Measurements from ENCODE around the gene LSM5. TPM values are rescaled to one million over a fixed set of nuclear protein-coding genes. Genes with fewer than 3 reads are reported as not detected.

The LSM5 gene
- total and polyA plus RNA-seq, 9 donors, result 18.4 to 59.8 (median 37.1) TPM

GRCh38 chr7:32518534-32519140, 28.5 kb upstream of the LSM5 start:
- 76 to 84% (median 82%) methylated on average over 2 of the region's 2 CpGs for WGBS, 3 donors
- no peak overlapping the region for H3K4me3 ChIP-seq
- H3K9me3 ChIP-seq, result no peaks in the 10 kb centered on the region
- no peaks in the 10 kb centered on the region for H3K36me3 ChIP-seq
- no peaks in the 10 kb centered on the region for H3K4me1 ChIP-seq (ENCODE audit: insufficient read depth)
- DNase-seq, result no peak
- TF ChIP-seq EP300 (IDR thresholded peaks at IDR 0.05) (no peak), POLR2A (IDR thresholded peaks at IDR 0.05) (no peak)
- TF ChIP-seq, protein P1, sequence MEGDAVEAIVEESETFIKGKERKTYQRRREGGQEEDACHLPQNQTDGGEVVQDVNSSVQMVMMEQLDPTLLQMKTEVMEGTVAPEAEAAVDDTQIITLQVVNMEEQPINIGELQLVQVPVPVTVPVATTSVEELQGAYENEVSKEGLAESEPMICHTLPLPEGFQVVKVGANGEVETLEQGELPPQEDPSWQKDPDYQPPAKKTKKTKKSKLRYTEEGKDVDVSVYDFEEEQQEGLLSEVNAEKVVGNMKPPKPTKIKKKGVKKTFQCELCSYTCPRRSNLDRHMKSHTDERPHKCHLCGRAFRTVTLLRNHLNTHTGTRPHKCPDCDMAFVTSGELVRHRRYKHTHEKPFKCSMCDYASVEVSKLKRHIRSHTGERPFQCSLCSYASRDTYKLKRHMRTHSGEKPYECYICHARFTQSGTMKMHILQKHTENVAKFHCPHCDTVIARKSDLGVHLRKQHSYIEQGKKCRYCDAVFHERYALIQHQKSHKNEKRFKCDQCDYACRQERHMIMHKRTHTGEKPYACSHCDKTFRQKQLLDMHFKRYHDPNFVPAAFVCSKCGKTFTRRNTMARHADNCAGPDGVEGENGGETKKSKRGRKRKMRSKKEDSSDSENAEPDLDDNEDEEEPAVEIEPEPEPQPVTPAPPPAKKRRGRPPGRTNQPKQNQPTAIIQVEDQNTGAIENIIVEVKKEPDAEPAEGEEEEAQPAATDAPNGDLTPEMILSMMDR (IDR thresholded peaks at IDR 0.05), result no peak
- no peak overlapping the region for H3K27ac ChIP-seq
- intact Hi-C loops (cut with DNase I), result no loop called here
- no peaks in the 10 kb centered on the region for H3K27me3 ChIP-seq

GRCh38 chr7:32516551-32517100, 26.4 kb upstream of the LSM5 start:
- DNase-seq, result no peak
- H3K27me3 ChIP-seq, result no peaks in the 10 kb centered on the region
- TF ChIP-seq EP300 (IDR thresholded peaks at IDR 0.05), result no peak
- no peak for TF ChIP-seq POLR2A (IDR thresholded peaks at IDR 0.05)
- H3K9me3 ChIP-seq, result no peaks in the 10 kb centered on the region
- H3K4me1 ChIP-seq (ENCODE audit: insufficient read depth), result no peaks in the 10 kb centered on the region
- no peak overlapping the region for H3K4me3 ChIP-seq
- no peaks in the 10 kb centered on the region for H3K36me3 ChIP-seq
- intact Hi-C loops (cut with DNase I), result no loop called here
- H3K27ac ChIP-seq, result no peak overlapping the region
- WGBS, 3 donors, result 77 to 87% (median 82%) methylated on average over 3 of the region's 3 CpGs

GRCh38 chr7:32515890-32516550, 25.8 kb upstream of the LSM5 start:
- no peaks in the 10 kb centered on the region for H3K36me3 ChIP-seq
- no peak overlapping the region for H3K4me3 ChIP-seq
- H3K27me3 ChIP-seq, result no peaks in the 10 kb centered on the region
- 94 to 96% (median 96%) methylated on average over 3 of the region's 3 CpGs for WGBS, 3 donors
- no peak for TF ChIP-seq EP300 (IDR thresholded peaks at IDR 0.05)
- TF ChIP-seq, protein P1 (IDR thresholded peaks at IDR 0.05), result no peak
- no peak for TF ChIP-seq POLR2A (IDR thresholded peaks at IDR 0.05)
- DNase-seq, result no peak
- H3K4me1 ChIP-seq (ENCODE audit: insufficient read depth), result peaks cover 2% of the 10 kb centered on the region
- no peaks in the 10 kb centered on the region for H3K9me3 ChIP-seq
- intact Hi-C loops (cut with DNase I), result no loop called here
- H3K27ac ChIP-seq, result no peak overlapping the region

- H3K4me1 ChIP-seq (ENCODE audit: insufficient read depth), result peaks cover 2% of the 10 kb centered on the region
- H3K27me3 ChIP-seq, result no peaks in the 10 kb centered on the region
- 91 to 100% (median 97%) methylated on average over 1 of the region's 1 CpG for WGBS, 3 donors
- no peak overlapping the region for H3K4me3 ChIP-seq
- intact Hi-C loops (cut with DNase I), result no loop called here
- H3K9me3 ChIP-seq, result no peaks in the 10 kb centered on the region
- H3K27ac ChIP-seq, result no peak overlapping the region
- no peaks in the 10 kb centered on the region for H3K36me3 ChIP-seq
- TF ChIP-seq, protein P1 (IDR thresholded peaks at IDR 0.05), result no peak
- TF ChIP-seq POLR2A (IDR thresholded peaks at IDR 0.05), result no peak
- TF ChIP-seq EP300 (IDR thresholded peaks at IDR 0.05), result no peak
- no peak for DNase-seq
These were observed 23.0 kb upstream of the LSM5 start for GRCh38 chr7:32513210-32513609.

DNA sequence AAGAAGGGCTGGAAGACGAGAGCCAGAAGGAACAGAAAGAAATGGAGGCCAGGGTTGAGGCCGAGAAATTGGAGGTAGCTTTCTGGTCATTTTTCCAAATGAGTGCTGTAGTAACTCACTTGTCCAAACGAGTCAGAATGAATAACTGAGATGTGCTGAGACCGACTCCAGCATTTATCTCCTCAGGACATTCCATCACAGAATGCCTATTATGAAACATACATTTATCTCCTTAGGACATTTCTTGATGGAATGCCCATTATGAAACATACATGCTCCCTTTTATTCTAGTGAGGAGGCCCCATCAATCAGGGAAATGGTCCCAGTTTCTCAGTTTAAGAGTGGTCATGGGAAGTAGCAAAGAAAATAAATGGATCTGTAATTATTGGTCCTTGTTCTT, 21.6 kb upstream of the LSM5 start:
- no peak for DNase-seq
- Histone ChIP-seq H3K4me3 (no peak overlapping the region), H3K9me3 (no peaks in the 10 kb centered on the region), H3K27ac (no peak overlapping the region), H3K36me3 (no peaks in the 10 kb centered on the region), H3K4me1 (ENCODE audit: insufficient read depth) (peaks cover 2% of the 10 kb centered on the region), H3K27me3 (no peaks in the 10 kb centered on the region)
- intact Hi-C loops (cut with DNase I), result no loop called here
- 87 to 97% (median 92%) methylated on average over 4 of the region's 4 CpGs for WGBS, 3 donors
- no peak for TF ChIP-seq POLR2A (IDR thresholded peaks at IDR 0.05)
- TF ChIP-seq, protein P1 (IDR thresholded peaks at IDR 0.05), result no peak

All from ovary (tissue), 9 donors.